NCI-H345 treated with DMSO at 0.1 percent for 48 hours (cell line): ENCODE measurements around the gene RCCD1.
"Not testable (repeated sequence)": the region's sequence is repeated elsewhere in the genome, so short reads cannot be mapped to it uniquely, and the experiment has no call there.

Experiments used
- DNase-seq: peaks from one replicate; lab custom pipeline; 2025; ENCODE audit not compliant: unreplicated experiment; lab: John Stamatoyannopoulos, UW

The RCCD1 gene

GRCh38 chr15:90917569-90917968 lies 37.1 kb upstream of the RCCD1 start:
- DNase-seq: no peak

GRCh38 chr15:90918034-90918788 lies 36.5 kb upstream of the RCCD1 start:
- no peak for DNase-seq

- no peak for DNase-seq
Observed at GRCh38 chr15:90918835-90919234, 35.8 kb upstream of the RCCD1 start.

GRCh38 chr15:90921887-90922286 lies 32.8 kb upstream of the RCCD1 start:
- no peak for DNase-seq

DNA sequence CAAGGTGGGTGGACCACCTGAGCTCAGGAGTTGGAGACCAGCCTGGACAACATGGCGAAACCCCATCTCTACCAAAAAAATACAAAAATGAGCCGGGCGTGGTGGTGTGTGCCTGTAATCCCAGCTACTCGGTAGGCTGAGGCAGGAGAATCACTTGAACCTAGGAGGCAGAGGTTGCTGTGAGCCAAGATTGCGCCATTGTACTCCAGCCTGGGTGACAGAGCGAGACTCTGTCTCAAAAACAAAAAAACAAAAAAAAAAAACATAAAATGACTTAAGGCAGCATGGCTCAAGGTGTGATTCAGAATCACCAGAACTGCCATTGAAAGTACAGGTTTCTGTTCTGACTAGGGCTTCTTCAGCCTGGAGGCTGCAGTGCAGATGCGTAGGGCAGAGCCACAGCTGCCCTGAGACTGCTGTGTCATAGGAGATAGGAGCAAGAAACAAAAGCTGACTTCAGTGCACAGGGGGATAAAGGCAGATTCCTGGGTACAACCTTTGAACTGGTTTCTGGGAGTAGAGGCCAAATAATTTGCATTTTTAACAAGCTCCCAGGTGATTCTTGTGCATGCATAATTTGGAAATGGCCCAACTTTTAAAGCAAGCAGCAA lies 31.9 kb upstream of the RCCD1 start:
- DNase-seq: not testable (repeated sequence)

DNA sequence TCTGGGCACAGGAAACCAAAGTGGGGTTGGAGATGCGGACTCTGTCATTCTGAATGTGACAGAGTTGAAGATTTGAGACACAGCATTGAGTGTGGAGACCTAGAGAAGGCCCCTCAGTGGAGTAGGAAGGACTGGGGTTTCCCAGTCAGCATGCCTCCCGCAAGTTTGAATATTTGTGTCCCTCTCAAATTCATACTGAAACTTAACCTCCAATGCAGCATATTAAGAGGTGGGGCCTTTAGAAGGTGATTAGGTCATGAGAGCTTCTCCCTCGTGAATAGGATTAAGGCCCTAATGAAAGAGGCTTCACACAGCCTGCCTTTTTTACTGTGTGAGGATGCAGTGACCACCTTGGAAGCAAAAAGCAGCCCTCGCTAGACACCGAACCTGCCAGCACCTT lies 30.3 kb upstream of the RCCD1 start:
- no peak for DNase-seq

DNA sequence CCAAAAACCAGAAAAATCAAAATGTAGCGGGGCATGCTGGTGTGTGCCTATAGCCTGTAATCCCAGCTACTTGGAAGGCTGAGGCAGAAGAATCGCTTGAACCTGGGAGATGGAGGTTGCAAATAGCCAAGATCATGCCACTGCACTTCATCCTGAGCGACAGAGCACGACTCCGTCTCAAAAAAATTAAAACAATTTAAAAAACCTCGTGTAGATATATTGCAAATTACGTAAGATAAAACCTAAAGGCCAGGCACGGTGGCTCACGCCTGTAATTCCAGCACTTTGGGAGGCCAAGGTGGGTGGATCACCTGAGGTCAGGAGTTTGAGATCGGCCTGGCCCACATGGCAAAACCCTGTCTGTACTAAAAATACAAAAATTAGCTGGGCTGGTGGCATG lies 27.9 kb upstream of the RCCD1 start:
- DNase-seq: not testable (repeated sequence)

DNA sequence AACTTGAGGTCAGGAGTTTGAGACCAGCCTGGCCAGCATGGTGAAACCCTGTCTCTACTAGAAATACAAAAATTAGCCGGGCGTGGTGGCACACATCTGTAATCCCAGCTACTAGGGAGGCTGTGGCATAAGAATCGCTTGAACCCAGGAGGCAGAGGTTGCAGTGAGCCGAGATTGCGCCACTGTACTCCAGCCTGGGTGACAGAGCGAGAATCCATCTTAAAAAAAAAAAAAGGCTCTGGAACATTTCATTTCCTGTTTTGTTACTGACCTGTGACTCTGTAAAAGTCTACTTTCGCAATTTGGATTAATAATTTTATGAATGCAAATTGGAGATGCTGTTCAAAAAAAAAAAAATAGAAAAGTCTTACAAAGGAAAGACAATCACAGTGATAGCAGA lies 26.6 kb upstream of the RCCD1 start:
- DNase-seq: not testable (repeated sequence)

DNA sequence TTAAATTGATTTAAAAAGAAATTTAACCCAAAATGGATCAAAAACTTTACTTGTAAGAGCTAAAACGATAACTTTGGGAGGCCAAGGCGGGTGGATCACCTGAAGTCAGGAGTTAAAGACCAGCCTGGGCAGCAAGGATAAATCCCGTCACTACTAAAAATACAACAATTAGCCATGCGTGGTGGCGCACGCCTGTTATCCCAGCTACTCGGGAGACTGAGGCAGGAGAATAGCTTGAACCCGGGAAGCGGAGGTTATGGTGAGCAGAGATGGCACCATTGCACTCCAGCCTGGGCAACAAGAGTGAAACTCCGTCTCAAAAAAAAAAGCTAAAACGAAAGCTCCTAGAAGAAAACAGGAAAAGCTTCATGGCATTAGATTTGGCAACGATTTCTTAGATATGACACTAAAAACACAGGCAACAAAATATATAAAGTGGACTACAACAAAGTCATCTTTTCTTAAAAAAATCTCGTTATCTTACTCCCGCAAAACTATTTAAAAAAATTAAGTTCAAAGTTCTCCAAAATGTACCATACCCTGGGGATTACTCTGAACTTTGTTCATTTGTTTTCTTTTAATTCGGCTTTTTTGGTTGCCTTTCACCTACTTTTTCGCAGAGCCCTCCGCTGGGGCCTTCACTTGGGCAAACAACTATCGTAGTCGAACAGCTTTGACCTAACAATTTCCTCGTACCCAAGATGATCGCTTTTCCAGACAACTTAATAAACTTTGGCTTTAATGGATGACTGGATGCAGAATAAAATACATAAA lies 25.3 kb upstream of the RCCD1 start:
- no peak for DNase-seq

GRCh38 chr15:90930861-90931574 lies 23.7 kb upstream of the RCCD1 start:
- DNase-seq: no peak

GRCh38 chr15:90931575-90931827 lies 23.2 kb upstream of the RCCD1 start:
- DNase-seq: no peak

DNA sequence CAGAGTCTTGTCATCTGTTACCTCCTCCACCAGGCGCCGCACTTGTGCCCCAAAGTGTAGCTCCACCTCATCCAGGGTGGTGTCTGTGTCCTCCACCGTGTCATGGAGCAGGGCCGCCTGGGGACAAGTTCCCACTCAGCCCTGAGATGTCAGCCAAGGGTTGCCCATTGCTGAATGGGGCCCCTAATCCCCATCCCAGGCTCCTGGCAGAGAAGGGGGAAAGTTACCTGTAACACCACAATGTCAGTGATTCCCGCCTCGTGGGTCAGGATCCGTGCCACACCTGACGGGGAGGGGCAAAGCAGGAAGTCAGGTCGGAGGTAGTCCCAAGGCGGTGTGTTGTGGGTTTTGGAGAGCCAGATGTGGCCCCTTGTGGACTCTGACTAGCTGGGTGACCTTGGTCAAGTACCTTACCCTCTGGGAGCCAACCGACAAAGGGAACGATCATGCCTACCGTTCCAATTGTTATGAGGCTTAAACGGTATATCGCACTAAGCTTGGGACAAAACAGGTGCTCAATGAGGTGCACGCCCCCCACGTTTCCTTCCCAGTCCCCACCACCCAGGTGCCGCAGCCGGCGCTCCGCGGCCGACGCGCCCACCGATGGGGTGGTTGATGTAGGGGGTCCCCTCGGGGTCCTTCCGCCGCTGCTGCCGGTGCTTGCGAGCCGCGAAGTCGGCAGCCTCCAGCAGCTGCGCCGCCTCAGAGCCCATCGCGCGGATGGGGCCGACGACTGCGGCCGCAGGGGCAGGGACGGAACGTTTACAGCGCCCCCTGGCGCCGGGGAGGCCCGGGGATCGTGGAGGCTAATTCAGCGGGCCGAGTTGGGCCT lies 22.6 kb upstream of the RCCD1 start, which contains the start of gene HDDC3:
Gene HDDC3, minus strand, starts transcription at position 722 of the 832 bp plus-strand sequence. Its CDS starts 9 bp downstream, at position 713.
- DNase-seq: peak; percentile 66

GRCh38 chr15:90932660-90932991 lies 22.1 kb upstream of the RCCD1 start:
- DNase-seq: no peak

DNA sequence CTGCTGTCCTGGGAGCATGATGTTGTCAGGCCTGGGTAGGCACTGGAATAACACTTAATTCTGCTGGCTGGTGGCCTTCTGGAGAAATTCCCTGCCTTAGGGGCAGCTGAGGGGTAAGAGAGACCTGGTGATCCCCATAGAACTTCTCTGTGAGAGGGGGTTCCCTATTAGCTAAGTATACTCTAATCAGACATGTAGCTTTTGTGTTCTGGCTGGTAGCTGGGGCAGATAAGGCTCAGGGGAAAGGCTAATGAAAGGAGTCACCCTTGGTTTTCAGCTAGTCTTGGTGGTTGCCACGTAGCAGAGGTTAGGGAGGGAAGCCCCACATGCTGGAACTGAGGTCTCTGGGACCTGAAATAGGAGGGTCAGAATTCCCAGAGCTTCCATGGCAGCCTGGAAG lies 21.4 kb upstream of the RCCD1 start:
- DNase-seq: no peak

DNA sequence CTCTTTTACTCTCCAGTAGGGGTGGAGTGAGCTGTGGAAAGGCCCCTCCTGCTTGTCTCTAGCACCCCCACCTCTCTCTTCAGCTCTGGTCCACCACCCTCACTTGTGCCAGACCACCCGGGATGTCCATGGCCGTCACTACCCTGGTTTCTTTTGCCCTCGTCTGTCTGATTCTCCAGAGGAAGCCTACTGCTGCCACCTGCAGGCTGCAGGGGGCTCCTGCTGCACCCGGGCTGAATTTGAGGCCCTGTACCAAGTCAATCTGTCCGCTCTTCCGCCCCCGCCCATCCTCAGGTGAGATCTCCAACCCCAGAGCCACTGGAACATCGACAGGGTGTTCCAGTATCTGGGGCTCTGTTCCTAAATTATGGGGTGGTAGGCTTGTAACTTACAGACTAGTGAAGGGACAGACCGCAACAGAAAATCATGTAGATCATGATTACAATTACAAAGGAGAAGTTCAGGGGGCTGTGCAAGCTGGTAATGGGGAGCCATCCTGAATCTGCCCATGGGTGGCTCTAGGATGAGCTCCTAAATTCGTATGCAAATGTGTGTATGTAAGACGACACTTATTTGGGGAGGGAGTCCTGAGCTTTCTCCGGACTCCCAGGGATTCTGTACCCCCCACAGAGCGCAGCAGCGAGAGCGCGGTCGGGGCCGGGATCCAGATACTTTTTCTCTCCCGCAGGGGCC lies 20.3 kb upstream of the RCCD1 start:
- DNase-seq: peak; percentile 57

GRCh38 chr15:90934949-90935751 lies 19.5 kb upstream of the RCCD1 start, which contains the start of gene UNC45A:
UNC45A (plus strand) TSS chr15:90935285; CDS start chr15:90935325, 40 bp downstream.
- peak; percentile 59 for DNase-seq

GRCh38 chr15:90936823-90937222 lies 17.9 kb upstream of the RCCD1 start:
- no peak for DNase-seq

DNA sequence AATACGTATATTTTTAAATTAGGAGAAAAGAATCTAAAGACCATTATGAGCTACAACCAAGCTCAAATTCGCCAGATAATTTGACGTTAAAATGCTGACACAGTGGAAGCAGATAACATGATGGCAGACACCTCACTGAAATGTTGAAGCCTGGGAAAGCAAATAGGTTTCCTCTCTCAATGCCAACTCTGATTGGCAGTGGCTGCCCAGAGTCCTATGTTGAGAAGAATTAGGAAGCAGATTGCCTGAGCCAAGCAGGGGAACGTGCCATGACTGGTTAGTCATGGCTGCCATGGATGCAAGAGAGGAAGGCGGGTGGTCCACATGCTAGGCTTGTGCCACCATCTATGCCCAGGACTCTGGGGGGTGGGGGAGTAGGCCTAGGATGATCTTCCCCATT lies 16.4 kb upstream of the RCCD1 start:
- no peak for DNase-seq

DNA sequence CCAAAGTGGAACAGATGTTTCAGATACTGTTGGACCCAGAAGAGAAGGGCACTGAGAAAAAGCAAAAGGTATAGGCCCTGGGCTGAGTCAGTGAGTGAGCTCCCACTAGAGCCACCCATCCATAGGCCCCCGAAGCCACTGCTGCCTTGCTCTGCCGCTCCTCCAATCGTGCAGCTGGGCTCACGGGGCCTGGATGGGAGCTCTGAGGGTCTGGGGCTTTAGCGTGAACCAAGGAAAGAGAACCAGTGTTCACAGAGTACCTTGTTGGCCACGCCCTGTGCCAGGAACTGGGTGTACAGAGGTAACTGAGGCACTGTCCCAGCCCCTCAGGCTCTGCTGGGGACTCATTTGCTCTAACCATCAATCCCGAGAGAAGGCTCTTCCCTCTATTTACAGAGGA lies 14.9 kb upstream of the RCCD1 start:
- DNase-seq: no peak
